GM19324 (cell line): ENCODE results near the gene DGUOK.
"Not testable (repeated sequence)": the region's sequence is repeated elsewhere in the genome, so short reads cannot be mapped to it uniquely, and the experiment has no call there.

Experiments used
- ATAC-seq: cut with Tn5 transposase; IDR thresholded peaks from one replicate; pipeline ENCODE4 v1.9.1; 2021; ENCODE audit warnings: mild to moderate bottlenecking, moderate library complexity; ENCODE audit not compliant: unreplicated experiment, low FRiP score

The DGUOK gene

GRCh38 chr2:73919596-73920228 is 7.0 kb upstream of the DGUOK start:
- ATAC-seq: no peak

- no peak for ATAC-seq
These were observed 5.8 kb upstream of the DGUOK start for GRCh38 chr2:73920577-73921545.

- no peak for ATAC-seq
These were observed 5.1 kb upstream of the DGUOK start for GRCh38 chr2:73921581-73921980.

DNA sequence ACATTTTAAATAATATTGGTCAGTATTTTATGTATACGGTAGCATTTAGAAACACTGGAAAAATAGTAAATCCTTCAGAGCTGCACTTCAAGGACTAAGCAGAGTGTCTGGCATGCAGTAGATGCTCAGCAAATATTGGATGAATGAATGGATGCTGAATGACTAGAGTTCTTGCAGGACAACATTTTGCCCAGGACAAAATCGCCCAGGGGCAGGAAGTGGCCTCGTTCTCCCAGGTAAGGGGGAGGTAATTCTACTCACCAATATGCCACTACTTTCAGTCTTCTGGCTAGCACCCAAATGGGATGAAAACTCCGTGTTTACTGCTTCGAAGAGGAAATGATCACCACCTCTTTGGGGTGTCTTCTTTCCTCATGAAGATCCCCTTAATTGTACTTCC is 4.0 kb upstream of the DGUOK start:
- ATAC-seq: no peak

- ATAC-seq: no peak
These were observed 1.5 kb upstream of the DGUOK start for GRCh38 chr2:73925033-73925704.

DNA sequence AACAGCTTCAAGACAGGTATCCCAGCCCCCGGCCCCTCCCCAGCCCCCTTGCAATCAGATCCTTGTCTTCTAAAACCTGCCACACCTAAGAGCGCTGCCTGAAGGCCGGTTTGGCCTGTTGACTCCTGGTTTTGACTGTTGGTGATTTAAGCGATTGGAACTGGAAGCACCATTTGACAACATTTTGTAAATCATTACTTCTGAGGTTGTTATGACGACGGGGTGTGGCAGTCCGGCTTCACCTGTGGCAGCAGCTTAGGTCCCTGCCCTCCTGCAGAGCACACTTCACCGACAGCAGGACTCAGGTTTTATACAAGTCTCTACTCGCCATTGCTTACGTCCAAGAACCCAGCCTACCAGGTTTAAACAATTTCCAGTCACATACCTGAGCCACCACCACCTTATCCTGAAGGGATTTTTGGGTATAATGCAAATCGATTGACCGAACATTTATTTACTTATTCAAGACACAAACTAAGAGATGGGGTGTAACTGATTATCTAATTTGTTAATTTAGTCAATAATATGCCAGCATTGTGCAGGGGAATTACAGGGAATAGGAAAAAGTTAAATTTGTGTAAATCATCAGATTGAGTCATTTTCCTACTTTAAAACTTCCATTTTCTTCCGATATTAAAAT is 707 bp upstream of the DGUOK start:
- no peak for ATAC-seq

DNA sequence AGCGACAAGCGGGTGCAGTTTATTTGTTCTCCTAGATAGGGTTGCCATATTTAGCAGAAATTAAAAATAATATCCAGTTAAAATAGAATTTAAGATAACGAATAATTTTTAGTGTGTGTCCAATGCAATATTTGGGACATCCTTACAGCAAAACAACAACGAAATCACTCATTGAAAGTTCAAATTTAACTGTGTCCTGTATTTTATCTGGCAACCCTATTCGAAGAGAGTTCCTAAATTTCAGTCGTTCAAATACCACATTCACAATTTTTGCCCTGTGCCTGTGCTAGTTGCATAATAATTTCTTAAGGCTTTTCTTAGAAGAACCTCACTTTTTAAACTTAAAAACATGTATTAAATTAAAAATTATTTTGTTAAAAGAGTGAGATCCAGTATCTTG is 664 bp downstream of the DGUOK start:
- ATAC-seq: no peak

DNA sequence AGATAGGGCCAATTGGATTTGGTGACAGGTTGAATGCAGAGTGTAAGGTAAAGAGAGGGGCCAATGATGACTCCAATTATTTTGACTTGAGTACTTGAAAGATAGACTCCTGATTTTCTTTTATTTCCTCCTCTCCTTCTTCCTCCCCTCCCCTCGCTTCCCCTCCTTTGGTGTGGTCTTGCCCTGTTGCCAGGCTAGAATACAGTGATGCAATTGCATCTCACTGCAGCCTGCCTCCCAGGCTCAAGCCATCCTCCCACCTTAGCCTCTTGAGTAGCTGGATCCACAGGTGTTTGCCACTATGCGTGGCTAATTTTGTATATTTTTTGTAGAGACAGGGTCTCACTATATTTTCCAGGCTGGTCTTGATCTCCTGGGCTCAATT is 2.3 kb downstream of the DGUOK start:
- no peak for ATAC-seq

GRCh38 chr2:73930386-73930785 is 3.7 kb downstream of the DGUOK start:
- ATAC-seq: no peak

DNA sequence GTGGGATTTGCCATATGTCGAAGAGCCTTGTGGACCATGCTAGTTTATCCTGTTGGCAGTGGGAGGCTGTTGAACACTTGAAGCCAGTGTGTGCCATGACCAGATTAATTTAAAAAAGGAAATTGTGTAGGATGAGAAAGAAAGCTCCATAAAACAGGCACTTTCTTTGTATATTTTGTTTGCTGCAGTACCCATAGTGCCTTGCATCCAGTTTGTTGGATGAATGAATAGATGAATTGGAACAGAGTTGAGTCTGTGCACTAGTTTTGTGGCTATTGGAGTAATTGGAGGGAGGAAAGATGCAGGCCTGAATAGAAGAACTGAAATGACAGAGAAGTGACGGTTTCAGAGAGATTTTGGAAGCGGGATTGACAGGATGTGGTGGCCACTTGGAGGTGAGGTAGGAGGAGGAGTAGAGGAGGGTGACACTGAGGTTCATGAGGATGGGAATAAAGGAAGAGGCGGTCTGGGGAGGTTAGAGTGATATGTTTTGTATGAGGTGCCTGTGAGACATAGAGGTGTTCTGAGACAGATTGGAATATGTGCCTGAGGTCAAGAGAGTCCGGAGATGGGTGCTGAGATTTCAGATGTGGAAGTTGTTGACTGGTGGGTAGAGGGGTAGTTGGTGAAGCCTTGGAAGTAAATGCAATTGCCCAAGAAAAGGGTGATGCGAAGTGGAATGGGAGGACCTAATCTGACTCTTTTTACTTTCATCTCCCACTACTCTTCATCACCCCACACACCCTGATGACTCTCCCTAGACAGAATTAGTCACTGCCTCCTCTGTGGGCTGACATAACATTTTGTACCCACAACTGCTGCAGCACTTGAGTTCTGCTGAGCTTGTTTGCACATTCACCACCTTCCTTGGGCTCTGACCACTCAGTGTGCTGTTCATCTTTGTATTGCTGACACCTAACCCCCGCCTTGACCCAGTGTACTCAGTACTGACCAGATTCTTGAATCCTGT is 5.1 kb downstream of the DGUOK start:
- no peak for ATAC-seq

- ATAC-seq: no peak
These were observed 6.5 kb downstream of the DGUOK start for GRCh38 chr2:73933194-73933593.

GRCh38 chr2:73935641-73936040 is 9.0 kb downstream of the DGUOK start:
- no peak for ATAC-seq

- no peak for ATAC-seq
These were observed 10.6 kb downstream of the DGUOK start for GRCh38 chr2:73937103-73937885.

GRCh38 chr2:73937899-73938298 is 11.2 kb downstream of the DGUOK start:
- ATAC-seq: no peak

DNA sequence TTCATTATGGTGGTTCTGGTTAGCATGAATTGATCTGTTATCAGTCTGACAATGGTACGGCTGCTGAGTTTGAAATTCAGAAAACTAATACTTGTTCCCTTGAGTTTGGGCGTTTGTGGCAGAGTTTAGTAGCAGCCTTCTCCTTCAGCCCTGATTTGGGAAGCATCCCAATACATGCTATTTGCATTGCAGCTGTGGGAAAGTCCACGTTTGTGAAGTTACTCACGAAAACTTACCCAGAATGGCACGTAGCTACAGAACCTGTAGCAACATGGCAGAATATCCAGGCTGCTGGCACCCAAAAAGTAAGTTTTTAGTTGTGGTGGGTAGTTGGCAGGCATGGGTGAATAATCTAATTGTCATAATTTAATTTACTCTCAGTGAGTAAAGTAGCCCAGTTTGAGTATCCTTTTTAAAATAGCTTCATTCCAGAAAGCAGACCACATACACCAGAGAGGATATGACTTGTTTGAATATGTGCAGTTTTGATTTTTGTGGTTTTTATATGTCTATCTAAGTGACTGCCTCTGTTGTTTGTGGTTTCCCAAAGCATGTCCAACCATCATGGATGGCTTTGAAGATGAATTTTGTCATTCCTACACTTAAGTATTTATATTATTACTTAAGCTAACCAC is 12.2 kb downstream of the DGUOK start:
- no peak for ATAC-seq

DNA sequence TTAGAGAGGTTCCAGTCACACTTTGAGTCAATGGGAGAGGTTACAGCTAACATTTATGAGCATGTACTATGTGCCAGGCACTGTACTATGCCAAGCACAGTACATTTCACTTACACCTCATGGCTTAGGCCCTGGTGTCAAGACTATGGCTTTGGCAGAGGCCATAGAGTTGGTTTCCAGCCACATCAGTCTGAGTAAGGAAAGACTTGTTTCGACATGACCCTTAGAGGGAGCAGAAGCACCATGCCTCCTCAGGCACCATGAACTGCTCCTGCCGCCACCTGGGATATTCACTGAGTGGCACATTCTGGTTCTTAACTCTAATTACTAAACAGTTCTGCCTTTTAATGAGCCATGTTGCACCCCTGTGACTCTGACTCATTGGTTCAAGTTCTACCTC is 12.7 kb downstream of the DGUOK start:
- no peak for ATAC-seq

- ATAC-seq: not testable (repeated sequence)
These were observed 13.4 kb downstream of the DGUOK start for GRCh38 chr2:73940066-73940465.

DNA sequence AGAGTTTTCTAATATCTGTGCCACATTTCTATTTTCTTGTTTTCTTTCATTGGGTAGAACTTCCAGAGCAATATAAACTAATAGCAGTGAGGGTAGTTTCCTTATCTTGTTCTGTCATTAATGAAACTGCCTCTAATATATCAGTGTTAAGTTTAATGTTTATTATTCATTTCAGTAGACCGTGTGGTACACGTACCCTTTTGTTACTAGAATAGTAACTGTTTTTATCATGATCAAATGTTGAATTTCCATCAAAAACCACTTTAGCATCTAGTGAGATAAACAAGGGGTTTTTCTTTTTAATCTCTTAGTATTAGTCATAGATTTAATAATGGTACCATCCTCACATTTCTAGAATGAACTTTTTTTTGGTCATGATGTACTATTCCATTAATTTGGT is 16.0 kb downstream of the DGUOK start:
- ATAC-seq: no peak

DNA sequence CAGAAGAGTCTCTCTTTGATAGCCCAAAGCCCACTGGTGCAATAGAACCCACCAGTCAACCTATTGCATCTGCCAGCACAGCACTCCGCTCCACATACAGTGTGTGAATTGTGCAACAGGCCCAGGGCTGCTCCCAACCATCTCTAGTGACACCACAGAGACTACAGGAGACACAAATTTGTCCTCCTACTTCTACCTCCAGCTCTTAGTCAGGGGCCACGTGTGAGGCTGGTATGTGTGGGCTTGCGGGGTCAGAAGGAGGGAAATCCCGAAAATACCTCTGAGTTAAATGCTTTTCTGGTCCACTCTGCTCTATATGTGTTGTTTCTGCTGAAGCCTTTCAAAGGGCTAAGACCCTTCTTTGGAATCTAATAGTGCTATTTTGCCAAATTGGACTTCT is 18.0 kb downstream of the DGUOK start:
- ATAC-seq: no peak
